Left cardiac atrium (tissue), 4 donors: ENCODE results near the gene FOXO6. TPM values are rescaled to one million over a fixed set of nuclear protein-coding genes. Genes with fewer than 3 reads are reported as not detected.
A peak's percentile ranks its signal among the peaks of the same experiment; 100 is the strongest.

Experiments used
- ATAC-seq, 2 donors: fragments of 200-7000 bp; cut with Tn5 transposase; one replicate each; pipeline ENCODE4 v1.9.1; 2020; ENCODE audit warnings: mild to moderate bottlenecking in 2 of 2, moderate library complexity in 2 of 2
- DNase-seq: peaks from one replicate; pipeline ENCODE4 v3.0.0-alpha.2; 2020
- intact Hi-C, 2 donors: fragments of 100-400 bp; cut with DNase I; formaldehyde crosslinking; loops; one replicate each; pipeline versions ENCODE4 v1.14.1 to v1.15.1; 2022 to 2023
- total RNA-seq, 2 donors: library from RNA; stranded (reverse); fragmentation: NEBNext Ultra II Directional; extraction: Animal tissue kit (Norgen Biotek cat#: 25700); gene quantifications; one replicate each; pipeline ENCODE4 v1.2.1, GENCODE V29; 2021
- donor health status: DM: no; HTN: yes; CAD: no.
- donor health status: DM: no; HTN: yes; CAD: no; lungs with severe emphysema.
- donor health status: DM: yes; HTN: yes; CAD: no.
- donor health status: Dilated cardiomyopathy.

The FOXO6 gene
- total RNA-seq, 2 donors from 2014 or later, result 1.8 to 2.9 TPM

- ATAC-seq (no peak), DNase-seq (no peak)
- intact Hi-C loops, result no loop called here
These were observed 1.7 kb downstream of the FOXO6 start for GRCh38 chr1:41362749-41363590.

- ATAC-seq (no peak), DNase-seq (no peak)
- intact Hi-C loops, result no loop called here
These were observed 2.5 kb downstream of the FOXO6 start for GRCh38 chr1:41363591-41364320.

- DNase-seq, result no peak
- intact Hi-C loops, result no loop called here
- no peak for ATAC-seq
These were observed 3.4 kb downstream of the FOXO6 start for GRCh38 chr1:41364442-41365319.

GRCh38 chr1:41365320-41365633, 4.0 kb downstream of the FOXO6 start:
- intact Hi-C loops, result no loop called here
- DNase-seq (no peak), ATAC-seq (no peak)

- ATAC-seq (peak; percentile 1), DNase-seq (no peak)
- intact Hi-C loops, result no loop called here
These were observed 4.7 kb downstream of the FOXO6 start for GRCh38 chr1:41365772-41366454.

- DNase-seq (peak; percentile 55), ATAC-seq (peak; percentile 36 to 46)
- intact Hi-C loops, result no loop called here
These were observed 5.4 kb downstream of the FOXO6 start for GRCh38 chr1:41366455-41367287.

- intact Hi-C loops, result no loop called here
- DNase-seq (no peak), ATAC-seq (no peak)
These were observed 6.0 kb downstream of the FOXO6 start for GRCh38 chr1:41367288-41367642.

GRCh38 chr1:41368366-41368765, 7.1 kb downstream of the FOXO6 start:
- intact Hi-C loops, result no loop called here
- ATAC-seq (no peak), DNase-seq (no peak)

GRCh38 chr1:41368801-41369200, 7.6 kb downstream of the FOXO6 start:
- intact Hi-C loops, result no loop called here
- ATAC-seq (no peak), DNase-seq (no peak)

GRCh38 chr1:41369531-41369930, 8.3 kb downstream of the FOXO6 start:
- DNase-seq, result no peak
- ATAC-seq, result no peak
- intact Hi-C loops, result no loop called here

GRCh38 chr1:41370225-41370624, 9.0 kb downstream of the FOXO6 start:
- DNase-seq (no peak), ATAC-seq (no peak)
- intact Hi-C loops, result no loop called here

GRCh38 chr1:41370756-41371420, 9.7 kb downstream of the FOXO6 start:
- DNase-seq (no peak), ATAC-seq (no peak)
- intact Hi-C loops, result no loop called here

GRCh38 chr1:41371630-41372599, 10.7 kb downstream of the FOXO6 start:
- intact Hi-C loops, result no loop called here
- DNase-seq (no peak), ATAC-seq (peak; percentile 42 to 67)

GRCh38 chr1:41372600-41372993, 11.4 kb downstream of the FOXO6 start:
- no peak for DNase-seq
- intact Hi-C loops, result no loop called here

GRCh38 chr1:41373373-41373772, 12.1 kb downstream of the FOXO6 start:
- DNase-seq (no peak), ATAC-seq (no peak)
- intact Hi-C loops, result no loop called here

More at GRCh38 chr1:41372600-41372993, 11.4 kb downstream of the FOXO6 start:
- no peak for ATAC-seq

- intact Hi-C loops, result no loop called here
- no peak for ATAC-seq
- no peak for DNase-seq
These were observed 13.5 kb downstream of the FOXO6 start for GRCh38 chr1:41374711-41375110.

GRCh38 chr1:41377397-41377796, 16.2 kb downstream of the FOXO6 start:
- ATAC-seq (no peak), DNase-seq (no peak)
- intact Hi-C loops, result no loop called here
